IMR-90 (cell line): ENCODE measurements around the gene ATP10D. TPM values are rescaled to one million over a fixed set of nuclear protein-coding genes. Genes with fewer than 3 reads are reported as not detected.
A peak's percentile ranks its signal among the peaks of the same experiment; 100 is the strongest.

Experiments used
- ATAC-seq: fragments of 200-7000 bp; cut with Tn5 transposase; 2 replicates; pipeline ENCODE4 v1.9.1; 2020; ENCODE audit warnings: low read depth, mild to moderate bottlenecking, moderate library complexity
- BruUV-seq: library from RNA; stranded (reverse); fragments of 400-500 nt; replicated peaks from 2 replicates; lab custom pipeline; 2021; lab: Mats Ljungman, UMichigan
- CTCF ChIA-PET: fragments of 300-600 bp; formaldehyde crosslinking; extraction: SDS; loops from one replicate; lab custom pipeline; 2021; ENCODE audit warnings: antibody characterized with exemption; lab: Yijun Ruan, JAX
- POLR2A ChIA-PET: fragments of 300-600 bp; sonication (Branson Sonifier 250); formaldehyde crosslinking; loops from one replicate; lab custom pipeline; 2022; ENCODE audit warnings: antibody characterized with exemption; ENCODE audit not compliant: unreplicated experiment; lab: Charles Lee
- DNase-seq: peaks from one replicate; pipeline ENCODE4 v3.0.0; 2013
- H2AFZ ChIP-seq: replicated peaks from 2 replicates; pipeline ENCODE3; 2013; ENCODE audit warnings: low read length, mild to moderate bottlenecking; ENCODE audit not compliant: poor library complexity
- H2AK5ac ChIP-seq: 2 replicates; pipeline ENCODE4 v1.6.1; 2013; ENCODE audit warnings: low read depth, low read length, inconsistent platforms
- H2AK9ac ChIP-seq: replicated peaks from 2 replicates; pipeline ENCODE3; 2013; ENCODE audit warnings: mild to moderate bottlenecking, low read depth, low read length, moderate library complexity; ENCODE audit not compliant: poor library complexity
- H2BK120ac ChIP-seq: 2 replicates; pipeline ENCODE4 v1.6.1; 2013; ENCODE audit warnings: low read depth, low read length, inconsistent platforms
- H2BK15ac ChIP-seq: 3 replicates; pipeline ENCODE4 v1.6.1; 2013; ENCODE audit warnings: low read depth, low read length, inconsistent platforms
- H2BK20ac ChIP-seq: 2 replicates; pipeline ENCODE4 v1.6.1; 2013; ENCODE audit warnings: low read depth, mild to moderate bottlenecking, inconsistent platforms, low read length, moderate library complexity
- H2BK5ac ChIP-seq: 2 replicates; pipeline ENCODE4 v1.6.1; 2013; ENCODE audit warnings: mild to moderate bottlenecking, low read depth, low read length, inconsistent platforms; ENCODE audit not compliant: poor library complexity, severe bottlenecking
- H3K14ac ChIP-seq: replicated peaks from 2 replicates; pipeline ENCODE4 v1.6.1; 2013; ENCODE audit warnings: low read depth, low read length, inconsistent platforms
- H3K18ac ChIP-seq: 2 replicates; pipeline ENCODE4 v1.6.1; 2013; ENCODE audit warnings: low read depth, low read length, control low read depth
- H3K23ac ChIP-seq: 2 replicates; pipeline ENCODE4 v1.6.1; 2013; ENCODE audit warnings: low read depth, low read length, inconsistent platforms
- H3K27ac ChIP-seq: 2 replicates; pipeline ENCODE4 v1.5.1; 2013; ENCODE audit warnings: mild to moderate bottlenecking, control low read depth, low read length; ENCODE audit not compliant: insufficient read depth
- H3K27me3 ChIP-seq: 2 replicates; pipeline ENCODE4 v1.6.1; 2013; ENCODE audit warnings: low read length; ENCODE audit not compliant: control insufficient read depth, insufficient read depth
- H3K36me3 ChIP-seq: 2 replicates; pipeline ENCODE4 v1.6.1; 2013; ENCODE audit warnings: low read length, mixed read lengths; ENCODE audit not compliant: control insufficient read depth, insufficient read depth
- H3K4ac ChIP-seq: 2 replicates; pipeline ENCODE4 v1.6.1; 2013; ENCODE audit warnings: low read depth, low read length, inconsistent platforms
- H3K4me1 ChIP-seq: 2 replicates; pipeline ENCODE4 v1.6.1; 2013; ENCODE audit warnings: low read length, mixed read lengths; ENCODE audit not compliant: control insufficient read depth, insufficient read depth
- H3K4me2 ChIP-seq: 2 replicates; pipeline ENCODE4 v1.6.1; 2013; ENCODE audit warnings: low read depth, mild to moderate bottlenecking, control low read depth, low read length, moderate library complexity
- H3K4me3 ChIP-seq: 2 replicates; pipeline ENCODE4 v1.5.1; 2013; ENCODE audit warnings: low read depth, mild to moderate bottlenecking, control low read depth, low read length, moderate library complexity; ENCODE audit not compliant: insufficient read depth
- H3K56ac ChIP-seq: 2 replicates; pipeline ENCODE4 v1.6.1; 2013; ENCODE audit warnings: low read length, inconsistent platforms; ENCODE audit not compliant: insufficient read depth; ENCODE audit errors: extremely low read depth
- H3K79me1 ChIP-seq, 2 experiments: 2 replicates each; pipeline ENCODE4 v1.6.1; 2013; ENCODE audit warnings: low read length in 2 of 2, inconsistent platforms in 1 of 2, low read depth in 1 of 2
- H3K9ac ChIP-seq: 2 replicates; pipeline ENCODE4 v1.6.1; 2013; ENCODE audit warnings: low read depth, low read length, control low read depth
- H3K9me1 ChIP-seq: 2 replicates; pipeline ENCODE4 v1.6.1; 2013; ENCODE audit warnings: low read length, inconsistent platforms; ENCODE audit not compliant: insufficient read depth
- H3K9me3 ChIP-seq: 2 replicates; pipeline ENCODE4 v1.6.1; 2013; ENCODE audit warnings: low read length; ENCODE audit not compliant: control insufficient read depth, insufficient read depth
- H4K20me1 ChIP-seq: 2 replicates; pipeline ENCODE4 v1.6.1; 2013; ENCODE audit warnings: low read length, inconsistent platforms; ENCODE audit not compliant: insufficient read depth
- H4K5ac ChIP-seq: 2 replicates; pipeline ENCODE4 v1.6.1; 2013; ENCODE audit warnings: mild to moderate bottlenecking, low read depth, low read length, control low read depth
- H4K8ac ChIP-seq, 2 experiments: 2 replicates each; pipeline ENCODE4 v1.6.1; 2013; ENCODE audit warnings: low read depth in 2 of 2, low read length in 2 of 2, control low read depth in 1 of 2, inconsistent platforms in 1 of 2
- H4K91ac ChIP-seq: 2 replicates; pipeline ENCODE4 v1.6.1; 2013; ENCODE audit warnings: low read depth, low read length, inconsistent platforms; ENCODE audit not compliant: insufficient read depth
- BHLHE40 ChIP-seq: fragments of 150-350 bp; IDR thresholded peaks from 2 replicates; pipeline ENCODE4 v1.6.1; 2016; ENCODE audit warnings: mild to moderate bottlenecking, low read depth, low read length
- CEBPB ChIP-seq: IDR thresholded peaks from 2 replicates; pipeline ENCODE4 v1.6.1; 2012; ENCODE audit warnings: low read depth, low read length, improper control_type of control experiment
- CHD1 ChIP-seq: IDR thresholded peaks from 2 replicates; pipeline ENCODE4 v1.6.1; 2012; ENCODE audit warnings: low read depth, low read length, improper control_type of control experiment
- FOS ChIP-seq: fragments of 150-350 bp; IDR thresholded peaks from 2 replicates; pipeline ENCODE4 v1.6.1; 2016; ENCODE audit warnings: low read depth, low read length
- MAZ ChIP-seq: IDR thresholded peaks from 2 replicates; pipeline ENCODE4 v1.6.1; 2012; ENCODE audit warnings: low read depth, mild to moderate bottlenecking, low read length, improper control_type of control experiment, moderate library complexity, borderline replicate concordance
- MXI1 ChIP-seq: IDR thresholded peaks from 2 replicates; pipeline ENCODE4 v1.6.1; 2012; ENCODE audit warnings: low read depth, mild to moderate bottlenecking, low read length, moderate library complexity, borderline replicate concordance
- NFE2L2 ChIP-seq: fragments of 150-350 bp; IDR thresholded peaks from 2 replicates; pipeline ENCODE4 v1.6.1; 2016; ENCODE audit warnings: low read depth, mild to moderate bottlenecking, low read length
- POLR2A ChIP-seq: IDR thresholded peaks from 2 replicates; pipeline ENCODE4 v1.6.1; 2012; ENCODE audit warnings: mild to moderate bottlenecking, low read depth, low read length
- RAD21 ChIP-seq: IDR thresholded peaks from 2 replicates; pipeline ENCODE4 v1.6.1; 2012; ENCODE audit warnings: low read length, improper control_type of control experiment
- RCOR1 ChIP-seq: IDR thresholded peaks from 2 replicates; pipeline ENCODE4 v1.6.1; 2012; ENCODE audit warnings: mild to moderate bottlenecking, low read length, improper control_type of control experiment; ENCODE audit not compliant: insufficient replicate concordance
- RFX5 ChIP-seq: IDR thresholded peaks from 2 replicates; pipeline ENCODE4 v1.8.0; 2012; ENCODE audit warnings: low read depth, mild to moderate bottlenecking, low read length, moderate library complexity
- SMC3 ChIP-seq: fragments of 150-350 bp; IDR thresholded peaks from 2 replicates; pipeline ENCODE4 v1.6.1; 2016; ENCODE audit warnings: low read depth, mild to moderate bottlenecking, antibody characterized with exemption, low read length, moderate library complexity
- USF2 ChIP-seq: fragments of 150-350 bp; IDR thresholded peaks from 2 replicates; pipeline ENCODE4 v1.6.1; 2017; ENCODE audit warnings: mild to moderate bottlenecking, antibody characterized with exemption, low read length, low read depth
- WGBS, 2 experiments: methylation state at CpG; one replicate each; pipeline versions ENCODE4 v1.1.5 to v1.1.7; 2013; ENCODE audit warnings: missing lambda C conversion rate in 2 of 2; ENCODE audit not compliant: insufficient read length in 1 of 2; ENCODE audit errors: extremely low coverage in 2 of 2; 5-methylcytosine and 5-hydroxymethylcytosine counted together
- dilution Hi-C: fragments of 300-500 bp; cut with HindIII; formaldehyde crosslinking; loops from one replicate; pipeline ENCODE4 v1.14.3; 2018; ENCODE audit warnings: low sequenced_read_pairs; ENCODE audit not compliant: unreplicated experiment
- in situ Hi-C: fragments of 300-500 bp; cut with MboI; formaldehyde crosslinking; loops from 3 replicates; pipeline ENCODE4 v1.14.3; 2019; ENCODE audit warnings: low sequenced_read_pairs, inconsistent platforms, mixed read lengths
- intact Hi-C: fragments of 100-400 bp; cut with micrococcal nuclease; formaldehyde crosslinking; loops from 2 replicates; pipeline ENCODE4 v1.10.0; 2022
- polyA plus RNA-seq, 3 experiments: library from polyadenylated mRNA; depleted of rRNA; stranded (reverse); fragments of >200 nt; gene quantifications; 2 replicates each; pipeline ENCODE4 v1.2.3, GENCODE V29; 2012; ENCODE audit warnings: low replicate concordance in 1 of 3
- total RNA-seq: library from RNA; depleted of rRNA; stranded (reverse); fragments of >200 nt; gene quantifications from 2 replicates; pipeline ENCODE4 v1.2.3, GENCODE V29; 2012

The ATP10D gene
- total and polyA plus RNA-seq, 2 of the 4 experiments (the other 2 are of a cell fraction), result 28.9 to 135 TPM

- in situ Hi-C loops (no loop called here), intact Hi-C loops (no loop called here), dilution Hi-C loops (no loop called here)
- Histone ChIP-seq H2AK9ac (no peak overlapping the region), H3K79me1 (no peaks in the 10 kb centered on the region), H3K36me3 (no peaks in the 10 kb centered on the region), H2BK20ac (peak overlapping the region; percentile 80; the same call in 1 of the 2 replicates), H3K4ac (peak overlapping the region; percentile 64; the same call in 1 of the 2 replicates), H2BK120ac (peak overlapping the region; percentile 79; the same call in 1 of the 2 replicates), H3K9ac (no peak overlapping the region), H2BK5ac (peak overlapping the region; percentile 93), H3K4me3 (no peak overlapping the region), H4K8ac (peak overlapping the region in 1 of 2 experiments; percentile 51; a peak in 2 of 4 replicates), H3K27ac (no peak overlapping the region; the same call in 1 of the 2 replicates), H2AFZ (no peak overlapping the region), H3K4me1 (peaks cover 5% of the 10 kb centered on the region; the same call in 1 of the 2 replicates), H3K27me3 (no peaks in the 10 kb centered on the region), H4K20me1 (no peaks in the 10 kb centered on the region), H2AK5ac (0 out of 2 replicates have a peak overlapping the region, but pooled peaks have one; percentile 13), H3K18ac (peak overlapping the region; percentile 97; the same call in 1 of the 2 replicates), H3K56ac (no peak overlapping the region), H3K9me1 (no peaks in the 10 kb centered on the region), H3K14ac (peak overlapping the region; percentile 4; the same call in 1 of the 2 replicates), H2BK15ac (0 out of 3 replicates have a peak overlapping the region, but pooled peaks have one; percentile 19), H4K91ac (0 out of 2 replicates have a peak overlapping the region, but pooled peaks have one; percentile 30), H3K23ac (no peak overlapping the region), H4K5ac (peak overlapping the region; percentile 68; the same call in 1 of the 2 replicates), H3K9me3 (no peaks in the 10 kb centered on the region), H3K4me2 (peak overlapping the region; percentile 92; the same call in 1 of the 2 replicates)
- ChIA-PET CTCF (no interaction called here), POLR2A (no interaction called here)
- peak; percentile 54 for ATAC-seq
- TF ChIP-seq SMC3, result no peak
- no peak for TF ChIP-seq POLR2A
- no peak for TF ChIP-seq RAD21
- TF ChIP-seq NFE2L2, result no peak
- no peak for TF ChIP-seq BHLHE40
- no peak for TF ChIP-seq USF2
- no peak for TF ChIP-seq RFX5
- TF ChIP-seq MAZ, result no peak
- TF ChIP-seq MXI1, result no peak
- no peak for TF ChIP-seq CEBPB
- TF ChIP-seq FOS, result no peak
- no peak for TF ChIP-seq CHD1
- TF ChIP-seq RCOR1, result no peak
- DNase-seq, result peak; percentile 66
- WGBS, 2 experiments, result no CpG with 5 or more reads among the region's 6 CpGs
- no TSS peak for BruUV-seq
Observed at GRCh38 chr4:47468706-47469365, 16.2 kb upstream of the ATP10D start.
